Activated T-cell treated with anti-CD3 and anti-CD28 coated beads, Interleukin-2, amount 50 U/mL, for 48 hours (primary cell): Measurements from ENCODE around the gene RDH13.
"Not testable (repeated sequence)": the region's sequence is repeated elsewhere in the genome, so short reads cannot be mapped to it uniquely, and the experiment has no call there.

Experiments used
- DNase-seq, 2 experiments: peaks; one replicate each; pipeline ENCODE4 v3.0.0-alpha.2; 2020

The RDH13 gene

GRCh38 chr19:55010561-55010960 is 52.4 kb downstream of the RDH13 start:
- not testable (repeated sequence) for DNase-seq

- not testable (repeated sequence) for DNase-seq
Measured at GRCh38 chr19:55008781-55009180, 54.2 kb downstream of the RDH13 start.

- DNase-seq: not testable (repeated sequence)
Measured at GRCh38 chr19:55008189-55008588, 54.8 kb downstream of the RDH13 start.

GRCh38 chr19:55007537-55007936 is 55.4 kb downstream of the RDH13 start:
- not testable (repeated sequence) for DNase-seq

DNA sequence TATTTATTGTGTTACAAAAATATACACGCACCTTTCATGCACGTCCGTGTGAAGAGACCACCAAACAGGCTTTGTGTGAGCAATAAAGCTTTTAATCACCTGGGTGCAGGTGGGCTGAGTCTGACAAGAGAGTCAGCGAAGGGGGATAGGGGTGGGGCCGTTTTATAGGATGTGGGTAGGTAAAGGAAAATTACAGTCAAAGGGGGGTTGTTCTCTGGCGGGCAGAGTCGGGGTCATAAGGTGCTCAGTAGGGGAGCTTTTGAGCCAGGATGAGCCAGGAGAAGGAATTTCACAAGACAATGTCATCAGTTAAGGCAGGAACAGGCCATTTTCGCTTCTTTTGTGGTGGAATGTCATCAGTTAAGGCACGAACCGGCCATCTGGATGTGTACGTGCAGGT is 56.2 kb downstream of the RDH13 start:
- not testable (repeated sequence) for DNase-seq

GRCh38 chr19:55005684-55006488 is 57.1 kb downstream of the RDH13 start:
- peak; percentile 46 to 55 for DNase-seq

GRCh38 chr19:55000761-55001160 is 62.2 kb downstream of the RDH13 start:
- no peak for DNase-seq

- not testable (repeated sequence) for DNase-seq
Measured at GRCh38 chr19:54998751-54999239, 64.2 kb downstream of the RDH13 start.

GRCh38 chr19:54995561-54995960 is 67.4 kb downstream of the RDH13 start:
- no peak for DNase-seq
